SKM-1 treated with dmso at 0.1 percent for 144 hours (cell line): ENCODE data around the gene SUN1.

Source experiments
- DNase-seq: peaks from one replicate; lab custom pipeline; 2025; ENCODE audit not compliant: unreplicated experiment; lab: John Stamatoyannopoulos, UW

Gene SUN1

GRCh38 chr7:875476-876076 lies 43.3 kb downstream of the SUN1 start:
- DNase-seq, result no peak

GRCh38 chr7:876077-876971 lies 44.0 kb downstream of the SUN1 start, which contains the start of gene GET4:
Gene GET4 (plus strand): TSS chr7:876554. CDS start chr7:876646, 92 bp downstream.
- DNase-seq, result peak; percentile 79

- DNase-seq, result no peak
These were observed 44.7 kb downstream of the SUN1 start for GRCh38 chr7:876972-877311.

- no peak for DNase-seq
These were observed 45.3 kb downstream of the SUN1 start for GRCh38 chr7:877312-878232.

GRCh38 chr7:879093-879492 lies 46.8 kb downstream of the SUN1 start:
- DNase-seq, result no peak

- DNase-seq, result no peak
These were observed 47.4 kb downstream of the SUN1 start for GRCh38 chr7:879706-880105.

GRCh38 chr7:880450-880849 lies 48.2 kb downstream of the SUN1 start:
- no peak for DNase-seq

GRCh38 chr7:881441-882234 lies 49.4 kb downstream of the SUN1 start:
- DNase-seq, result no peak

- no peak for DNase-seq
These were observed 50.2 kb downstream of the SUN1 start for GRCh38 chr7:882336-883035.

- no peak for DNase-seq
These were observed 51.1 kb downstream of the SUN1 start for GRCh38 chr7:883055-884021.

- no peak for DNase-seq
These were observed 52.1 kb downstream of the SUN1 start for GRCh38 chr7:884191-885003.

- no peak for DNase-seq
These were observed 53.1 kb downstream of the SUN1 start for GRCh38 chr7:885261-885892.

GRCh38 chr7:885893-886625 lies 53.8 kb downstream of the SUN1 start:
- no peak for DNase-seq

GRCh38 chr7:886626-887487 lies 54.6 kb downstream of the SUN1 start:
- DNase-seq, result no peak

GRCh38 chr7:887488-887820 lies 55.2 kb downstream of the SUN1 start:
- no peak for DNase-seq
